BE2C (cell line): ENCODE data around the gene DMWD.

Experiments used
- DNase-seq: peaks from one replicate; pipeline ENCODE4 v3.0.0-alpha.2; 2020
- H3K27me3 ChIP-seq: fragments of 250-450 bp; sonication (Bioruptor Pico); 2 replicates; pipeline ENCODE4 v1.5.1; 2020; ENCODE audit warnings: mild to moderate bottlenecking
- H3K36me3 ChIP-seq: fragments of 250-450 bp; sonication (Bioruptor Pico); 2 replicates; pipeline ENCODE4 v1.5.1; 2020; ENCODE audit warnings: mild to moderate bottlenecking
- H3K4me1 ChIP-seq: fragments of 250-450 bp; sonication (Bioruptor Pico); 2 replicates; pipeline ENCODE4 v1.5.1; 2020
- H3K4me3 ChIP-seq: 2 replicates; pipeline ENCODE4 v1.5.1; 2011; ENCODE audit warnings: low read depth, low read length
- H3K9me3 ChIP-seq: fragments of 250-450 bp; sonication (Bioruptor Pico); 2 replicates; pipeline ENCODE4 v1.5.1; 2020
- CTCF ChIP-seq: IDR thresholded peaks from 2 replicates; pipeline ENCODE4 v1.5.1; 2012; ENCODE audit warnings: mild to moderate bottlenecking, low read depth, low read length

The DMWD gene

DNA sequence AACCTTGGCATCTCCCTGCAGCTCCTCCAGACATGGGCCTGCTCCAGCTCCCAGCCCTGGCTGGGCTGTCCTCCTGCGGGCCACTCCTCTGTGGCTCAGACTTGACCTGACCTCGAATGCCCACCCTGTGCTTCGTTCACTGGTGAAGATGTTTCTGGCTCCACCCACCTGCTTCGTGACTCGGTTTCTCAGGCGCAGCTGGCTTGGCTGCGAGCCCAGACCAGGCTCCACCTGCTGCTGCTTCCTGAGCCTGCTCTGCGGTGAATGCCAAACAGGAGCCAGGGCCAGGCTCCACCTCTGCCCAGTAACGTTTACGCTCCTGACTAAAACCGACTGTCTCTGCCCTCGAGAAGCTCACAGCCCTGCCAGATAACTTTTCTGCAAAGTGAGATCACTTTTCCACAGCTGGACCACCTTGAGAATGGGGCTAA lies 31.4 kb upstream of the DMWD start:
- Histone ChIP-seq H3K27me3 (no peaks in the 10 kb centered on the region), H3K4me1 (peaks cover 7% of the 10 kb centered on the region), H3K36me3 (peaks cover 66% of the 10 kb centered on the region), H3K9me3 (no peaks in the 10 kb centered on the region), H3K4me3 (no peak overlapping the region)
- DNase-seq, result peak; percentile 37
- no peak for TF ChIP-seq CTCF

GRCh38 chr19:45823182-45823581 lies 30.5 kb upstream of the DMWD start:
- TF ChIP-seq CTCF, result no peak
- Histone ChIP-seq H3K4me3 (no peak overlapping the region), H3K27me3 (no peaks in the 10 kb centered on the region), H3K9me3 (no peaks in the 10 kb centered on the region), H3K36me3 (peaks cover 57% of the 10 kb centered on the region), H3K4me1 (peaks cover 7% of the 10 kb centered on the region)
- no peak for DNase-seq

DNA sequence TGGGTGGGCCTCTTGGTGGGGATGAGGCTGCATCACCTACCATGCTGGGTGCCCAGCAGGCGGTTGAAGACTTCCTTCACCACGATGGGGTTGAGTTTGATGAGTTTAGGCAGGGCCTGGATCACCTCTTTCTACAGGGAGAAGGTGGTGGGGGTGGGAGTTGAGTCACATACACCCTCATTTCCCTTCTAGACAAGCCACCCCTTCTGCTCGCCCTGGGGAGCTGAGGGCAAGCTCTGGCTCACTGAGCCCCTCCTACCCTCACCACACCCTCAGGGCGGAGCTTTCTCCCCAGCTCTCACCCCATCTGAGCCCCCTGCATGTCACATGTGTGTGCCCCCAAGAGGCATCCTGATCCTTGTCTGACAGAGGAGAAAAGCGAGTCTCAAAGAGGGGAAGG lies 30.1 kb upstream of the DMWD start:
- DNase-seq, result no peak
- Histone ChIP-seq H3K4me3 (no peak overlapping the region), H3K9me3 (no peaks in the 10 kb centered on the region), H3K4me1 (peaks cover 7% of the 10 kb centered on the region), H3K27me3 (no peaks in the 10 kb centered on the region), H3K36me3 (peaks cover 55% of the 10 kb centered on the region)
- no peak for TF ChIP-seq CTCF

DNA sequence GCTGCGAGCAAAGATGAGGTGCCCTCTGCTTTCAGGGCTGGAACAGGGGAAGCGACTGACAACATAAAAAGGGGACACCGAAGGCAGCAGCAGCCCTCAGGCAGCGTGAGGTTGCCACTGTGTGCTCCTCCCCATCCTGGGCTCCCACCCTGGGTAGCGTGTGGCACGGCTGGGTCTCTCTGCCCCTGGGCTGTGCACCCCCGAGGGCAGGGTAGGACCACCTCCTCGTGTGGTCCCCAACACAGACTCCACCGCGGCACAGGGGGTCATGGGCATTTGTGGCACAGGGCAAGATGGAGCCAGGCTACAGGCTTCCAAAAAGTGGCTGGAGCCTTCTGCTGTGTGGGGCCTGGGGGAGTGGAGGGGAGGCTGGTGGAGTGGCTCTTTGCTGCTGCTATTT lies 28.9 kb upstream of the DMWD start:
- H3K36me3 ChIP-seq, result peaks cover 43% of the 10 kb centered on the region
- DNase-seq, result no peak
- peaks cover 7% of the 10 kb centered on the region for H3K4me1 ChIP-seq
- no peaks in the 10 kb centered on the region for H3K9me3 ChIP-seq
- H3K27me3 ChIP-seq, result no peaks in the 10 kb centered on the region
- H3K4me3 ChIP-seq, result no peak overlapping the region
- TF ChIP-seq CTCF, result no peak

DNA sequence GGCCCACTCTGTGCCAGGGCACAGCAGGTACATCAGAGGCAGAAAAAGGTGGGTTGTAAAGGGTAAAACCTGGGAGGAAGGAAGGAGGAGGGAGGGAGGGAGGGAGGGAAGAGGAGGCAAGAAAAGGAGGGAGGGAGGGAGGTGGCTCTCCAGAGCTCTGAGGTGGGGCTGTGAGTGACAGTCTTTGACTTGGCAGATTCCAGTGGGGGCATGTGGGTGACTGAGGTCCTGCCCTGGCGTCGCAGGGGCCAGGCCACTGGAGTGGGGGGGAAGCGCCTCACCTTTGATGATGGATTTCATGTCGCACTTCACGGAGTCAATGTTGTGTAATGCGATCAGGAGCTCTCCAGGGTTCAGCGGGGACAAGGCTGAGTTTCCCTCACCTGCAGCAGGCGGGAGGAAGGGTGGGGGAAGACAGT lies 28.5 kb upstream of the DMWD start:
- no peak for TF ChIP-seq CTCF
- Histone ChIP-seq H3K27me3 (no peaks in the 10 kb centered on the region), H3K4me3 (no peak overlapping the region), H3K4me1 (peaks cover 7% of the 10 kb centered on the region), H3K36me3 (peaks cover 39% of the 10 kb centered on the region), H3K9me3 (no peaks in the 10 kb centered on the region)
- DNase-seq, result no peak

DNA sequence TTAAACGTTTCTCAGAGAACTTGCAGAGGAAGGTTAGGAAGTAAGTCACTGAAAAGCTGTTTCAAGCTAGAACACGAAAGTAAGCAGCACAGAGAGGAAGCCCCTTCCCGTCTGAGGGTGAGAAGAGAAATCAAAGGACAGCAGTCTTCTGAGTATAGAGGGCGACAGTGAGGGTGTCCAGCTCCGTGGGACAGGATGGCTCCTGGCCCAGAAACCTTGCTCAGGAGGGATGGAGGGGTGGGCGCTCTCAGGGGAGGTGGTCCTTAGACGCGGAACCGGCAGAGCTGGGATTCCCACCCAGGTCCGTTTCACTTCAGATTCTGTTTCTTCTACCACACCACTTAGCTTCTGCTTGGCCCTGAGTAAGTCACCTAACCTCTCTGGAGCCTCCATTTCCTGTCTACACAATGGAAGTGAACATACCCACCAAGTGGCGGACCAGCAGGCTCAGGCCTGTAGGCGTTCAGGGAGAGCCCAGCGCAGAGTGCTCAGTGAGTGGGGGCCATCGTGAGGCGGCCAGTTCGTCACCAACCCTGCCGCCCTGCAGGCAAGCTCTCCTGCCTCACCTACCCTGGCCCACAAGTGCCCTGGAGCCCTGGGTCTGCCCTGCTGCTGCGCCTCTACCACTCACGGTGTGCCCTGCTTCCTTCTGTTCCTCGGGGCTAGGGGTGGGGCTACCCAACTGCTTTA lies 27.9 kb upstream of the DMWD start:
- H3K4me1 ChIP-seq, result peaks cover 7% of the 10 kb centered on the region
- no peaks in the 10 kb centered on the region for H3K27me3 ChIP-seq
- H3K4me3 ChIP-seq, result no peak overlapping the region
- peaks cover 33% of the 10 kb centered on the region for H3K36me3 ChIP-seq
- no peak for TF ChIP-seq CTCF
- no peaks in the 10 kb centered on the region for H3K9me3 ChIP-seq
- DNase-seq, result no peak
